Mesenchymal stem cell (in vitro differentiated cells and primary cell): ENCODE results near the gene DNMT3L.
"Not testable (repeated sequence)": the region's sequence is repeated elsewhere in the genome, so short reads cannot be mapped to it uniquely, and the experiment has no call there.

Experiments used
- DNase-seq: peaks from one replicate; pipeline ENCODE4 v3.0.0-alpha.2; 2013
- H2AFZ ChIP-seq: one replicate; pipeline ENCODE4 v1.6.1; 2013; ENCODE audit warnings: low read depth, mild to moderate bottlenecking, control low read depth, inconsistent platforms, low read length, moderate library complexity
- H2AK5ac ChIP-seq: 2 replicates; pipeline ENCODE4 v1.6.1; 2013; ENCODE audit warnings: low read length, moderate library complexity, mild to moderate bottlenecking, inconsistent platforms; ENCODE audit not compliant: severe bottlenecking
- H2BK120ac ChIP-seq: one replicate; pipeline ENCODE4 v1.6.1; 2013; ENCODE audit warnings: low read depth, mild to moderate bottlenecking, inconsistent platforms, low read length, moderate library complexity
- H2BK12ac ChIP-seq, 2 experiments: one replicate each; pipeline ENCODE4 v1.6.1; 2013; ENCODE audit warnings: inconsistent platforms in 2 of 2, low read length in 2 of 2, mild to moderate bottlenecking in 2 of 2, moderate library complexity in 2 of 2, control low read depth in 1 of 2
- H2BK15ac ChIP-seq: one replicate; pipeline ENCODE4 v1.6.1; 2013; ENCODE audit warnings: mild to moderate bottlenecking, low read depth, inconsistent platforms; ENCODE audit not compliant: poor library complexity, severe bottlenecking
- H2BK5ac ChIP-seq: 2 replicates; pipeline ENCODE4 v1.6.1; 2013; ENCODE audit warnings: low read depth, mild to moderate bottlenecking, low read length, control low read depth, inconsistent platforms; ENCODE audit not compliant: poor library complexity, severe bottlenecking
- H3K14ac ChIP-seq, 2 experiments: one replicate each; pipeline ENCODE4 v1.6.1; 2013; ENCODE audit warnings: inconsistent platforms in 2 of 2, low read length in 2 of 2, control low read depth in 1 of 2, mild to moderate bottlenecking in 1 of 2, moderate library complexity in 1 of 2
- H3K18ac ChIP-seq, 2 experiments: one replicate each; pipeline ENCODE4 v1.6.1; 2013; ENCODE audit warnings: inconsistent platforms in 2 of 2, low read length in 2 of 2, control low read depth in 1 of 2, low read depth in 1 of 2, mild to moderate bottlenecking in 1 of 2
- H3K23ac ChIP-seq, 2 experiments: one replicate each; pipeline ENCODE4 v1.6.1; 2013; ENCODE audit warnings: inconsistent platforms in 2 of 2, low read length in 2 of 2, mild to moderate bottlenecking in 2 of 2, moderate library complexity in 2 of 2, control low read depth in 1 of 2
- H3K27ac ChIP-seq: 2 replicates; pipeline ENCODE4 v1.5.1; 2013; ENCODE audit warnings: mild to moderate bottlenecking, moderate library complexity, low read length, control low read depth, inconsistent platforms; ENCODE audit not compliant: poor library complexity, severe bottlenecking
- H3K27me3 ChIP-seq, 2 experiments: 2 replicates each; pipeline versions ENCODE4 v1.6.1 to v1.7.0; 2013; ENCODE audit warnings: low read length in 2 of 2, mild to moderate bottlenecking in 2 of 2, moderate library complexity in 2 of 2, control low read depth in 1 of 2, inconsistent platforms in 1 of 2; ENCODE audit not compliant: control insufficient read depth in 1 of 2, insufficient read depth in 1 of 2
- H3K36me3 ChIP-seq, 2 experiments: 2 replicates each; pipeline versions ENCODE4 v1.6.1 to v1.7.0; 2013; ENCODE audit warnings: low read length in 2 of 2, control low read depth in 1 of 2, inconsistent platforms in 1 of 2, low read depth in 1 of 2, mild to moderate bottlenecking in 1 of 2; ENCODE audit not compliant: insufficient read depth in 2 of 2, control insufficient read depth in 1 of 2
- H3K4ac ChIP-seq, 2 experiments: one replicate each; pipeline ENCODE4 v1.6.1; 2013; ENCODE audit warnings: inconsistent platforms in 2 of 2, low read length in 2 of 2, mild to moderate bottlenecking in 2 of 2, moderate library complexity in 2 of 2, control low read depth in 1 of 2, low read depth in 1 of 2
- H3K4me1 ChIP-seq: 2 replicates; pipeline ENCODE4 v1.6.1; 2013; ENCODE audit warnings: low read depth, low read length, control low read depth; ENCODE audit not compliant: control insufficient read depth, insufficient read depth
- H3K4me2 ChIP-seq: 2 replicates; pipeline ENCODE4 v1.6.1; 2013; ENCODE audit warnings: low read length, mild to moderate bottlenecking, inconsistent platforms; ENCODE audit not compliant: poor library complexity, severe bottlenecking
- H3K4me3 ChIP-seq, 2 experiments: 2 replicates each; pipeline versions ENCODE4 v1.5.1 to v1.7.0; 2013; ENCODE audit warnings: low read length in 2 of 2, mild to moderate bottlenecking in 2 of 2, control low read depth in 1 of 2, low read depth in 1 of 2; ENCODE audit not compliant: insufficient read depth in 1 of 2
- H3K79me1 ChIP-seq: replicated peaks from 2 replicates; pipeline ENCODE4 v1.6.1; 2013; ENCODE audit warnings: mild to moderate bottlenecking, control low read depth, low read length, inconsistent platforms; ENCODE audit not compliant: poor library complexity, severe bottlenecking
- H3K9ac ChIP-seq: 2 replicates; pipeline ENCODE4 v1.7.0; 2013; ENCODE audit warnings: mild to moderate bottlenecking, low read length, moderate library complexity
- H3K9me3 ChIP-seq: 2 replicates; pipeline ENCODE4 v1.7.0; 2013; ENCODE audit warnings: mild to moderate bottlenecking, low read length; ENCODE audit not compliant: control insufficient read depth
- H4K8ac ChIP-seq: one replicate; pipeline ENCODE4 v1.6.1; 2013; ENCODE audit warnings: inconsistent platforms, mild to moderate bottlenecking, low read length, moderate library complexity
- H4K91ac ChIP-seq: one replicate; pipeline ENCODE4 v1.6.1; 2013; ENCODE audit warnings: mild to moderate bottlenecking, low read length, inconsistent platforms
- WGBS: methylation state at CpG from one replicate; pipeline ENCODE4 v1.1.7; 2013; ENCODE audit warnings: mixed read lengths; 5-methylcytosine and 5-hydroxymethylcytosine counted together

Gene DNMT3L

GRCh38 chr21:44304877-44305293 is 43.2 kb upstream of the DNMT3L start:
- H3K18ac ChIP-seq = no peak overlapping the region
- H4K8ac ChIP-seq = no peak overlapping the region
- H2BK120ac ChIP-seq = no peak overlapping the region
- peak overlapping the region in 1 of 2 experiments; percentile 24 for H3K4ac ChIP-seq
- H3K4me1 ChIP-seq = peaks cover 50% of the 10 kb centered on the region
- no peak overlapping the region for H2BK12ac ChIP-seq
- WGBS = 56% methylated on average over 8 of the region's 8 CpGs
- H3K14ac ChIP-seq = no peak overlapping the region
- no peak overlapping the region for H2AK5ac ChIP-seq
- no peak overlapping the region for H2BK5ac ChIP-seq
- H2BK15ac ChIP-seq = no peak overlapping the region
- peaks cover 47% of the 10 kb centered on the region for H3K79me1 ChIP-seq
- no peaks in the 10 kb centered on the region for H3K27me3 ChIP-seq
- H3K36me3 ChIP-seq = peaks cover 16 to 43% of the 10 kb centered on the region in 2 experiments
- H3K9me3 ChIP-seq = no peaks in the 10 kb centered on the region
- no peak overlapping the region for H3K9ac ChIP-seq
- H3K4me3 ChIP-seq = no peak overlapping the region
- no peak overlapping the region for H2AFZ ChIP-seq
- H3K27ac ChIP-seq = no peak overlapping the region
- DNase-seq = peak; percentile 57
- H3K23ac ChIP-seq = no peak overlapping the region
- H4K91ac ChIP-seq = no peak overlapping the region
- H3K4me2 ChIP-seq = no peak overlapping the region

- H4K91ac ChIP-seq = peak overlapping the region; percentile 12
- H2BK15ac ChIP-seq = peak overlapping the region; percentile 31
- H3K9me3 ChIP-seq = no peaks in the 10 kb centered on the region
- H3K4me2 ChIP-seq = no peak overlapping the region
- H3K36me3 ChIP-seq = peaks cover 16 to 35% of the 10 kb centered on the region in 2 experiments
- peak overlapping the region; percentile 38 for H2AK5ac ChIP-seq
- H2BK12ac ChIP-seq = no peak overlapping the region
- H2BK120ac ChIP-seq = no peak overlapping the region
- no peak overlapping the region for H3K4me3 ChIP-seq
- no peak for DNase-seq
- no peak overlapping the region for H2BK5ac ChIP-seq
- peak overlapping the region; percentile 5 for H4K8ac ChIP-seq
- no peak overlapping the region for H3K18ac ChIP-seq
- H3K23ac ChIP-seq = no peak overlapping the region
- H3K9ac ChIP-seq = no peak overlapping the region
- no peak overlapping the region for H2AFZ ChIP-seq
- H3K14ac ChIP-seq = peak overlapping the region in 1 of 2 experiments; percentile 73
- H3K27ac ChIP-seq = no peak overlapping the region
- WGBS = 92% methylated on average over 12 of the region's 16 CpGs
- peaks cover 43% of the 10 kb centered on the region for H3K79me1 ChIP-seq
- H3K4me1 ChIP-seq = peaks cover 55% of the 10 kb centered on the region
- H3K27me3 ChIP-seq = no peaks in the 10 kb centered on the region
- H3K4ac ChIP-seq = no peak overlapping the region
These were observed 42.4 kb upstream of the DNMT3L start for GRCh38 chr21:44304011-44304616.

- H3K4me3 ChIP-seq = no peak overlapping the region
- no peak overlapping the region for H3K18ac ChIP-seq
- DNase-seq = no peak
- WGBS = 85% methylated on average over 12 of the region's 12 CpGs
- H4K91ac ChIP-seq = no peak overlapping the region
- no peak overlapping the region for H3K23ac ChIP-seq
- peaks cover 56% of the 10 kb centered on the region for H3K4me1 ChIP-seq
- H2BK5ac ChIP-seq = no peak overlapping the region
- H2AK5ac ChIP-seq = no peak overlapping the region
- no peaks in the 10 kb centered on the region for H3K27me3 ChIP-seq
- peak overlapping the region; percentile 38 for H3K4me2 ChIP-seq
- peak overlapping the region; percentile 9 for H2BK15ac ChIP-seq
- no peak overlapping the region for H3K9ac ChIP-seq
- H3K79me1 ChIP-seq = peaks cover 40% of the 10 kb centered on the region
- H2BK12ac ChIP-seq = no peak overlapping the region
- H2BK120ac ChIP-seq = no peak overlapping the region
- no peak overlapping the region for H3K14ac ChIP-seq
- H4K8ac ChIP-seq = no peak overlapping the region
- H3K27ac ChIP-seq = peak overlapping the region; percentile 40
- no peaks in the 10 kb centered on the region for H3K9me3 ChIP-seq
- no peak overlapping the region for H2AFZ ChIP-seq
- H3K36me3 ChIP-seq = peaks cover 12 to 29% of the 10 kb centered on the region in 2 experiments
- H3K4ac ChIP-seq = no peak overlapping the region
These were observed 41.8 kb upstream of the DNMT3L start for GRCh38 chr21:44303490-44303981.

GRCh38 chr21:44302573-44303401 is 41.1 kb upstream of the DNMT3L start:
- not testable (repeated sequence) for H3K27me3 ChIP-seq, H2BK5ac ChIP-seq, H3K23ac ChIP-seq, H2BK15ac ChIP-seq, H3K4ac ChIP-seq, H3K9me3 ChIP-seq, H4K91ac ChIP-seq, H3K14ac ChIP-seq, H3K4me2 ChIP-seq, H3K9ac ChIP-seq, H2AFZ ChIP-seq, H2BK120ac ChIP-seq, H3K4me3 ChIP-seq, DNase-seq, H3K18ac ChIP-seq, H3K27ac ChIP-seq, H4K8ac ChIP-seq, H2AK5ac ChIP-seq, H2BK12ac ChIP-seq
- H3K36me3 ChIP-seq = peaks cover 8 to 26% of the 10 kb centered on the region in 2 experiments
- peaks cover 40% of the 10 kb centered on the region for H3K79me1 ChIP-seq
- 96% methylated on average over 23 of the region's 23 CpGs for WGBS
- H3K4me1 ChIP-seq = peaks cover 56% of the 10 kb centered on the region
